ENCODE measurements around the gene RGS16. TPM values are rescaled to one million over a fixed set of nuclear protein-coding genes. Genes with fewer than 3 reads are reported as not detected.

Gene RGS16
- total RNA-seq, 2 donors from 2014 or later = 1.5 to 1.9 TPM

DNA sequence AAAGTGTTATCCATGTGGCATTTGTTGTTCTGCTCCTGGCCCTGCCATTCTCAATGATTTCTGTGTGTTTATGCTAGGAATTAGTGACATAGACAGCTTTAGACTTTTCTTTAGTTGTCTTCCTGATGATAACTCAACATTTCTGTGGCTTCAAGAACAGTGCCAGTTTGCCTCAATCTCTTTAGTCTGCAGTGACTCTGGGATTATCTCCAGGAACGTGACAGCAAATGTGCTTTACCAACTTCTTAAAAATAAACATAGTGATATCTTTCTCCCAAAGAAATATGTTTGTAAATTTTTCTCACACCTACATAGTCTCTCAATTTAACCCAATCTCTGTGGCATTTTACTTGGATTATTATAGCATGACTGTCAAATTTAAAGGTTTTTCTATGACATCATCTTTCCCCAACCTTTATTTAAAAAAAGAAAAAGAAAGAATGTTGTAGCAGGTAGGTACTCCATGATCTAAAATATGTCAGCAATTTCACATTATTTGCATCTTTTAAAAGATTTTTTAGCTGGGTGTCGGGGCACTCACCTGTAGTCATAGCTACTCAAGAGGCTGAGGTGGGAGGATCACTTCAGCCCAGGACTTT lies 39.7 kb downstream of the RGS16 start:
- WGBS = 69% methylated on average over 2 of the region's 2 CpGs
- no peak overlapping the region for H3K27ac ChIP-seq
- H3K9me3 ChIP-seq = no peaks in the 10 kb centered on the region
- TF ChIP-seq POLR2AphosphoS5 (IDR thresholded peaks at IDR 0.05) (no peak), POLR2A (IDR thresholded peaks at IDR 0.05) (no peak)
- H3K4me1 ChIP-seq (replicated peaks) = no peaks in the 10 kb centered on the region
- DNase-seq (ENCODE audit: low spot score) = no peak
- intact Hi-C loops (cut with DNase I) = no loop called here
- H3K4me3 ChIP-seq = no peak overlapping the region
- H3K36me3 ChIP-seq = no peaks in the 10 kb centered on the region
- H3K27me3 ChIP-seq (replicated peaks; ENCODE audit: insufficient read depth) = no peaks in the 10 kb centered on the region

DNA sequence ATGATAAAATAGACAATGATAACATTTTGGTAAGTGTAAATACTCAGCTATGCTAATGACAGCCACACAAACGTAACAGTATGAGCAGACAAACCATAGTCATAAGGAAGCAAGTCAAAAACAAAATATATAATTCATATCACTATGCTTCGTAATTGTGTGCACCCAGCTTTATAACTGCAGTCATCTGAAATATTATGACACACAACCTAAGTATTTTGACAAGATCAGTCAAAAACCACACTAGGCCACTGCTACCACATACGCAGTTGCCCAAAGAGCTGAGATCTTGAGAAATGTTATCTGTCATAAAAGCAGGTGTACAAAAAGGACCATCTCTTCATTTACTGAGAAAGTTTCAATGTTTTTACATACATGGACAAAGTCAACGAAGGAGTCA lies 41.1 kb downstream of the RGS16 start:
- intact Hi-C loops (cut with DNase I) = no loop called here
- TF ChIP-seq POLR2AphosphoS5 (IDR thresholded peaks at IDR 0.05) = no peak
- WGBS = 86% methylated on average over 4 of the region's 4 CpGs
- no peak overlapping the region for H3K4me3 ChIP-seq
- no peaks in the 10 kb centered on the region for H3K36me3 ChIP-seq
- no peak for DNase-seq (ENCODE audit: low spot score)
- no peaks in the 10 kb centered on the region for H3K9me3 ChIP-seq
- no peak overlapping the region for H3K27ac ChIP-seq
- H3K27me3 ChIP-seq (replicated peaks; ENCODE audit: insufficient read depth) = no peaks in the 10 kb centered on the region
- no peaks in the 10 kb centered on the region for H3K4me1 ChIP-seq (replicated peaks)

DNA sequence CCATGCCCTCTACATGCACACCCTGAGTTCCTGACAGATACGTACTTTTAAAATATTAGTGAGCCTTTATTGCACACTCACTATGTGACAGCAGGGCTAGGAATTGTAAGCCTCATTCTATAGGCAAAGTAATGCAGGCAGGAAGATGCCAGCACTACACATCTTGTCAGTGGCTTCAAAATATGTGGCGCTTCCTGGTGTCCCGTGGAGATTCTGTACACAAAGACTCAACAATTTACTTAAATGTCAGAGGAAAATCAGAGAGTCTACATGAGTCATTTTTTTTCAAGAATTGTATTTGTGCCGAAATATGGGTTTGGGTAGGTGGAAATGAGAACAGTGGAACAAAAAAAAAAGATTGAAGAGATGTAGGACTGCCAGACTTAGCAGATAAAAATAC lies 42.7 kb downstream of the RGS16 start:
- no peak for DNase-seq (ENCODE audit: low spot score)
- no peak for TF ChIP-seq POLR2A (IDR thresholded peaks at IDR 0.05)
- TF ChIP-seq, protein P1, sequence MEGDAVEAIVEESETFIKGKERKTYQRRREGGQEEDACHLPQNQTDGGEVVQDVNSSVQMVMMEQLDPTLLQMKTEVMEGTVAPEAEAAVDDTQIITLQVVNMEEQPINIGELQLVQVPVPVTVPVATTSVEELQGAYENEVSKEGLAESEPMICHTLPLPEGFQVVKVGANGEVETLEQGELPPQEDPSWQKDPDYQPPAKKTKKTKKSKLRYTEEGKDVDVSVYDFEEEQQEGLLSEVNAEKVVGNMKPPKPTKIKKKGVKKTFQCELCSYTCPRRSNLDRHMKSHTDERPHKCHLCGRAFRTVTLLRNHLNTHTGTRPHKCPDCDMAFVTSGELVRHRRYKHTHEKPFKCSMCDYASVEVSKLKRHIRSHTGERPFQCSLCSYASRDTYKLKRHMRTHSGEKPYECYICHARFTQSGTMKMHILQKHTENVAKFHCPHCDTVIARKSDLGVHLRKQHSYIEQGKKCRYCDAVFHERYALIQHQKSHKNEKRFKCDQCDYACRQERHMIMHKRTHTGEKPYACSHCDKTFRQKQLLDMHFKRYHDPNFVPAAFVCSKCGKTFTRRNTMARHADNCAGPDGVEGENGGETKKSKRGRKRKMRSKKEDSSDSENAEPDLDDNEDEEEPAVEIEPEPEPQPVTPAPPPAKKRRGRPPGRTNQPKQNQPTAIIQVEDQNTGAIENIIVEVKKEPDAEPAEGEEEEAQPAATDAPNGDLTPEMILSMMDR (IDR thresholded peaks at IDR 0.05) = no peak
- TF ChIP-seq POLR2AphosphoS5 (IDR thresholded peaks at IDR 0.05) = no peak
- intact Hi-C loops (cut with DNase I) = no loop called here
- Histone ChIP-seq H3K27me3 (replicated peaks; ENCODE audit: insufficient read depth) (no peaks in the 10 kb centered on the region), H3K36me3 (no peaks in the 10 kb centered on the region), H3K27ac (no peak overlapping the region), H3K4me1 (replicated peaks) (no peaks in the 10 kb centered on the region), H3K9me3 (no peaks in the 10 kb centered on the region), H3K4me3 (no peak overlapping the region)
- WGBS = 61% methylated on average over 4 of the region's 4 CpGs

DNA sequence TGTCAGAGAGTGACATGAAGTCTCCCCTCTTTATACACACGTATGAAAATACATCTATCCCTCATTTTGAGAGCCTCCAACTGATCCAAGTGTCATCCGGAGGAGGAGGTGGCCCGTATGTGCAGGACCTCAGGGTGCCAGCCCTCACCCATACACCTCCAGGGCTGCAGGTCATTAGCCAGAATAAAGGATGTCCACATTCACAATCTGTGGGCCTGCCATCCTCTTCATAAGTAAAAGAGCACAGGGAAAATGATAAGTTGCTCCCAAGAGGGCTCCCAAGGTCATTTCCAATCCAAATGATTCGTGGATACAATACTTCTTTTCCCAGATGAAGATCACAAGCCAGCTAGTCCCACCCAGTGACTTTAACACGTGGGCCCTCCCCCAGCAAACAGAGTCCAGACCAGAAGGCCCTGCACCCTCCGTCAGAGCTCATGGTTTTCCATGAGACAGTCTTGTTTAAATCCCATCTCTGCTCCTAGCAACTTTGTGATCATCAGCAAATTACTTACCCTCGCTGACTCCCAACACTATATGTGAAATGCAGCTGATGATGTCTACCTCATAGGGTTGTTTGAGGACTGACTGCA lies 43.7 kb downstream of the RGS16 start:
- DNase-seq (ENCODE audit: low spot score) = no peak
- WGBS = 73% methylated on average over 7 of the region's 7 CpGs
- Histone ChIP-seq H3K4me3 (no peak overlapping the region), H3K27ac (no peak overlapping the region), H3K27me3 (replicated peaks; ENCODE audit: insufficient read depth) (no peaks in the 10 kb centered on the region), H3K9me3 (no peaks in the 10 kb centered on the region), H3K4me1 (replicated peaks) (no peaks in the 10 kb centered on the region), H3K36me3 (no peaks in the 10 kb centered on the region)
- no peak for TF ChIP-seq POLR2A (IDR thresholded peaks at IDR 0.05)
- TF ChIP-seq, protein P1 (IDR thresholded peaks at IDR 0.05) = no peak
- TF ChIP-seq POLR2AphosphoS5 (IDR thresholded peaks at IDR 0.05) = no peak
- intact Hi-C loops (cut with DNase I) = no loop called here

GRCh38 chr1:182556279-182556678 lies 47.9 kb downstream of the RGS16 start:
- no peak overlapping the region for H3K4me3 ChIP-seq
- no peaks in the 10 kb centered on the region for H3K36me3 ChIP-seq
- H3K4me1 ChIP-seq (replicated peaks) = no peaks in the 10 kb centered on the region
- no peaks in the 10 kb centered on the region for H3K9me3 ChIP-seq
- intact Hi-C loops (cut with DNase I) = no loop called here
- DNase-seq (ENCODE audit: low spot score) = no peak
- H3K27ac ChIP-seq = no peak overlapping the region
- no peaks in the 10 kb centered on the region for H3K27me3 ChIP-seq (replicated peaks; ENCODE audit: insufficient read depth)
- TF ChIP-seq, protein P1 (IDR thresholded peaks at IDR 0.05) = no peak
- TF ChIP-seq POLR2AphosphoS5 (IDR thresholded peaks at IDR 0.05) (no peak), POLR2A (IDR thresholded peaks at IDR 0.05) (no peak)

GRCh38 chr1:182555493-182555892 lies 48.7 kb downstream of the RGS16 start:
- TF ChIP-seq POLR2A (IDR thresholded peaks at IDR 0.05) (no peak), POLR2AphosphoS5 (IDR thresholded peaks at IDR 0.05) (no peak)
- TF ChIP-seq, protein P1 (IDR thresholded peaks at IDR 0.05) = no peak

More at GRCh38 chr1:182555493-182555892, 48.7 kb downstream of the RGS16 start:
- Histone ChIP-seq H3K4me1 (replicated peaks) (no peaks in the 10 kb centered on the region), H3K9me3 (no peaks in the 10 kb centered on the region), H3K4me3 (no peak overlapping the region), H3K27me3 (replicated peaks; ENCODE audit: insufficient read depth) (no peaks in the 10 kb centered on the region), H3K36me3 (no peaks in the 10 kb centered on the region), H3K27ac (no peak overlapping the region)
- WGBS = 69% methylated on average over 1 of the region's 1 CpG
- no peak for DNase-seq (ENCODE audit: low spot score)
- intact Hi-C loops (cut with DNase I) = no loop called here

Measured in prostate gland (tissue), 2 donors.